ENCODE measurements around the gene ACAD10. TPM values are rescaled to one million over a fixed set of nuclear protein-coding genes. Genes with fewer than 3 reads are reported as not detected.

Gene ACAD10
- total and polyA plus RNA-seq, 2 of the 13 experiments (the other 11 are each of a cell fraction or from before 2014, with no cell fraction given) = 15.2 to 16.3 TPM

GRCh38 chr12:111773801-111774551 lies 88.1 kb downstream of the ACAD10 start (continued):
- no peak for TF ChIP-seq EED (CRISPR knock-in tag; IDR thresholded peaks at IDR 0.05)
- TF ChIP-seq KMT2B (CRISPR knock-in tag; IDR thresholded peaks at IDR 0.05) = 0 out of 2 replicates have a peak, but pooled peaks have one; percentile 27
- TF ChIP-seq ZNF709 (CRISPR knock-in tag; IDR thresholded peaks at IDR 0.05) = no peak
- TF ChIP-seq, protein P1, sequence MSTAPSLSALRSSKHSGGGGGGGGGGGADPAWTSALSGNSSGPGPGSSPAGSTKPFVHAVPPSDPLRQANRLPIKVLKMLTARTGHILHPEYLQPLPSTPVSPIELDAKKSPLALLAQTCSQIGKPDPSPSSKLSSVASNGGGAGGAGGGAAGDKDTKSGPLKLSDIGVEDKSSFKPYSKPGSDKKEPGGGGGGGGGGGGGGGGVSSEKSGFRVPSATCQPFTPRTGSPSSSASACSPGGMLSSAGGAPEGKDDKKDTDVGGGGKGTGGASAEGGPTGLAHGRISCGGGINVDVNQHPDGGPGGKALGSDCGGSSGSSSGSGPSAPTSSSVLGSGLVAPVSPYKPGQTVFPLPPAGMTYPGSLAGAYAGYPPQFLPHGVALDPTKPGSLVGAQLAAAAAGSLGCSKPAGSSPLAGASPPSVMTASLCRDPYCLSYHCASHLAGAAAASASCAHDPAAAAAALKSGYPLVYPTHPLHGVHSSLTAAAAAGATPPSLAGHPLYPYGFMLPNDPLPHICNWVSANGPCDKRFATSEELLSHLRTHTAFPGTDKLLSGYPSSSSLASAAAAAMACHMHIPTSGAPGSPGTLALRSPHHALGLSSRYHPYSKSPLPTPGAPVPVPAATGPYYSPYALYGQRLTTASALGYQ (CRISPR knock-in tag; IDR thresholded peaks at IDR 0.05) = no peak
- TF ChIP-seq ZNF546 (CRISPR knock-in tag; conservative IDR thresholded peaks at IDR 0.05) = no peak
- no peak for TF ChIP-seq SMYD3 (CRISPR knock-in tag; IDR thresholded peaks at IDR 0.05)
- no peak for TF ChIP-seq SNAPC2 (CRISPR knock-in tag; IDR thresholded peaks at IDR 0.05)
- TF ChIP-seq ZNF768 (CRISPR knock-in tag; IDR thresholded peaks at IDR 0.05) = no peak
- no peak for TF ChIP-seq TFE3 (CRISPR knock-in tag; IDR thresholded peaks at IDR 0.05)
- TF ChIP-seq, protein P2, sequence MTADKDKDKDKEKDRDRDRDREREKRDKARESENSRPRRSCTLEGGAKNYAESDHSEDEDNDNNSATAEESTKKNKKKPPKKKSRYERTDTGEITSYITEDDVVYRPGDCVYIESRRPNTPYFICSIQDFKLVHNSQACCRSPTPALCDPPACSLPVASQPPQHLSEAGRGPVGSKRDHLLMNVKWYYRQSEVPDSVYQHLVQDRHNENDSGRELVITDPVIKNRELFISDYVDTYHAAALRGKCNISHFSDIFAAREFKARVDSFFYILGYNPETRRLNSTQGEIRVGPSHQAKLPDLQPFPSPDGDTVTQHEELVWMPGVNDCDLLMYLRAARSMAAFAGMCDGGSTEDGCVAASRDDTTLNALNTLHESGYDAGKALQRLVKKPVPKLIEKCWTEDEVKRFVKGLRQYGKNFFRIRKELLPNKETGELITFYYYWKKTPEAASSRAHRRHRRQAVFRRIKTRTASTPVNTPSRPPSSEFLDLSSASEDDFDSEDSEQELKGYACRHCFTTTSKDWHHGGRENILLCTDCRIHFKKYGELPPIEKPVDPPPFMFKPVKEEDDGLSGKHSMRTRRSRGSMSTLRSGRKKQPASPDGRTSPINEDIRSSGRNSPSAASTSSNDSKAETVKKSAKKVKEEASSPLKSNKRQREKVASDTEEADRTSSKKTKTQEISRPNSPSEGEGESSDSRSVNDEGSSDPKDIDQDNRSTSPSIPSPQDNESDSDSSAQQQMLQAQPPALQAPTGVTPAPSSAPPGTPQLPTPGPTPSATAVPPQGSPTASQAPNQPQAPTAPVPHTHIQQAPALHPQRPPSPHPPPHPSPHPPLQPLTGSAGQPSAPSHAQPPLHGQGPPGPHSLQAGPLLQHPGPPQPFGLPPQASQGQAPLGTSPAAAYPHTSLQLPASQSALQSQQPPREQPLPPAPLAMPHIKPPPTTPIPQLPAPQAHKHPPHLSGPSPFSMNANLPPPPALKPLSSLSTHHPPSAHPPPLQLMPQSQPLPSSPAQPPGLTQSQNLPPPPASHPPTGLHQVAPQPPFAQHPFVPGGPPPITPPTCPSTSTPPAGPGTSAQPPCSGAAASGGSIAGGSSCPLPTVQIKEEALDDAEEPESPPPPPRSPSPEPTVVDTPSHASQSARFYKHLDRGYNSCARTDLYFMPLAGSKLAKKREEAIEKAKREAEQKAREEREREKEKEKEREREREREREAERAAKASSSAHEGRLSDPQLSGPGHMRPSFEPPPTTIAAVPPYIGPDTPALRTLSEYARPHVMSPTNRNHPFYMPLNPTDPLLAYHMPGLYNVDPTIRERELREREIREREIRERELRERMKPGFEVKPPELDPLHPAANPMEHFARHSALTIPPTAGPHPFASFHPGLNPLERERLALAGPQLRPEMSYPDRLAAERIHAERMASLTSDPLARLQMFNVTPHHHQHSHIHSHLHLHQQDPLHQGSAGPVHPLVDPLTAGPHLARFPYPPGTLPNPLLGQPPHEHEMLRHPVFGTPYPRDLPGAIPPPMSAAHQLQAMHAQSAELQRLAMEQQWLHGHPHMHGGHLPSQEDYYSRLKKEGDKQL (CRISPR knock-in tag; IDR thresholded peaks at IDR 0.05; ENCODE audit: low read depth) = 0 out of 2 replicates have a peak, but pooled peaks have one; percentile 20
- TF ChIP-seq CC2D1A (CRISPR knock-in tag; IDR thresholded peaks at IDR 0.05) = no peak
- TF ChIP-seq MAFF (IDR thresholded peaks at IDR 0.05; ENCODE audit: low read depth, low read length) = no peak
- TF ChIP-seq ZBTB3 (CRISPR knock-in tag; IDR thresholded peaks at IDR 0.05; ENCODE audit: borderline replicate concordance, low read depth) = no peak
- TF ChIP-seq TEAD3 (CRISPR knock-in tag; optimal IDR thresholded peaks at IDR 0.05; ENCODE audit: borderline replicate concordance) = peak; percentile 85
- no peak for TF ChIP-seq KDM5B (CRISPR knock-in tag; IDR thresholded peaks at IDR 0.05; ENCODE audit: borderline replicate concordance)
- no peak for TF ChIP-seq RFX5 (IDR thresholded peaks at IDR 0.05; ENCODE audit: low read depth, low read length)
- peak; percentile 51; the same call in 1 of the 2 replicates for TF ChIP-seq RXRB (CRISPR knock-in tag; IDR thresholded peaks at IDR 0.05; ENCODE audit: borderline replicate concordance)
- TF ChIP-seq GTF2F1 (IDR thresholded peaks at IDR 0.05; ENCODE audit: low read length) = no peak
- no peak for TF ChIP-seq PREB (CRISPR knock-in tag; IDR thresholded peaks at IDR 0.05)

All from HepG2 (cell line).